ENCODE measurements around the gene PTPRM.

- no peak for TF ChIP-seq EZH2phosphoT487 (IDR thresholded peaks at IDR 0.05; ENCODE audit: insufficient read depth, low read depth)
- TF ChIP-seq EZH2 (IDR thresholded peaks at IDR 0.05; ENCODE audit: insufficient read depth, poor library complexity, severe bottlenecking), result no peak
These were observed 412.6 kb downstream of the PTPRM start for GRCh38 chr18:7979714-7980113.
